ENCODE measurements around the gene NOS1AP.

NOS1AP gene

DNA sequence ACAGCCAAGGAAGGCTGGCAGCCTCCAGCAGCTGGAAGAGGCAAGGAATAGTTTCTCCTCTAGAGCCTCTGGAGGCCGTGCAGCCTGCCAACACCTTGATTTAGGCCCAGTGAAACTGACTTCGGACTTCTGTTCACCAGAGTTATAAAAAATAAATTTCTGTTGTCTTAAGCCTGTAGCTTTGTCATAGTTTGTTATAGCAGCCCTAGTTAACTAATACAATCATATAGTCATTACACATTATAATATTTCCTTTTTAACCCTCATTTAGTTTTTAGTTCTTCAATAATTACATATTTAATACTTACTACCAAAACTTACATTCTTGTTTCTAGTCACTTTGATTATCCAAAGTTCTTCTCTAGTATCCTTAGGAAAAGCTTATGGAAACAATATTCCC, 20.3 kb downstream of the NOS1AP start:
- no peak for DNase-seq (ENCODE audit: low read depth, low spot score)

DNA sequence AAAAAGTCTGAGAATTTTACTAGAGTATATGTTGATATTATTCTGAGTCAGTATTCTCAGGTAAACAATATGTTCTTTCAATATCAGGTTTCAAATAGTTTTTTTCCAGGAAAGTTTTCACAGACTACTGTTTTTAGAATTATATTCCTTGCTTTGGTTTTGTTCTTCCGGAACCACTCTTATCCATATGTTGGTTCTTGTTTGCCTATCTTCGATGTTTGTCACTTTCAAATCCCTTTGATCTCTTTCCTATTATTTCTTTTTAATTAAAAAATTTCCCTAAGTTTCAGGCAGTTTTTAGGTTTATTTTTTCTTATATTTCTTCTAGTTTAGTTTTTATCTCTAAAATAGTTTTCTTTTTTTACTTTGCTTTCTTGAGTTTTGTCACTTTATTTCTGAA, 20.9 kb downstream of the NOS1AP start:
- DNase-seq (ENCODE audit: low read depth, low spot score), result no peak

GRCh38 chr1:162091681-162092524, 22.4 kb downstream of the NOS1AP start:
- DNase-seq (ENCODE audit: low read depth, low spot score), result no peak

DNA sequence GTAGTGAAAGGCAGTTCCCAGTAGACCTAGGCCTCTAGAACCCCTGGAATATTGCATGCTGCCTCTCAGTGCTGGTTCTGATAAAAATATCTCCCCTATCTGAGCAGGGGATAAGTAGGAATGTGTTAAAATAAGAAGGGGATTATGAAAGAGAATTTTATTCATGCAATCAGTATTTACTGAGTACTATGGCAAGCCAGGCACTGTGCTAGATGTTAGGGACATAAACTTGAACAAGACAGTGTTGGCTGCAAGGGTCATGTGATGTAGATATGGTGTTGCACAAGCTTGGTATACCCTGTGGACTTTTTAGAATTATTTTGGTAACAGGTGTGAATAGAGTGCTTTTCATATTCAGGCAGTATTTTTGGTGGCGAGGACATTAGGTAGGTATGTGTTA, 23.6 kb downstream of the NOS1AP start:
- no peak for DNase-seq (ENCODE audit: low read depth, low spot score)

- DNase-seq (ENCODE audit: low read depth, low spot score), result no peak
Measured at GRCh38 chr1:162094271-162094670, 24.8 kb downstream of the NOS1AP start.

DNA sequence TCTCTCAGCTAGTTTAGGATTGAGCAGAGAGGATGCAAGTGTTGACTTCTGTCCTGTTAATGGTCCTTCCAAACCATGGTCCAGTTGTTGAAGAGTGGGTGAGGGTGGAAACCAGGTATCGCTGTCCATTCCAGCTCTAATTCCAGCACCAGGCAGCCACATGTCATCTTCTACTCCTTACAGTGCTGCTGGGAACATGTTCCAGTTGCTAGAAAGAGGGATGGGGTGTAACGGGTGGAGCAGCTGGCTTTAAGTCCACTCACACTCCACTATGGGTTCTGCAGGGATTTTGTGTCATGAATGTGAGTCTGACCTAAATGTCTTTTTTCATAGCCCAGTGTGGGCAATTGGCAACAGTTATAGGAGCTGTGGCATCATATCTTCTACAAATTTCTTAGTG, 25.2 kb downstream of the NOS1AP start:
- DNase-seq (ENCODE audit: low read depth, low spot score), result no peak

GRCh38 chr1:162107911-162108310, 38.4 kb downstream of the NOS1AP start:
- no peak for DNase-seq (ENCODE audit: low read depth, low spot score)

- no peak for DNase-seq (ENCODE audit: low read depth, low spot score)
Measured at GRCh38 chr1:162108426-162108825, 38.9 kb downstream of the NOS1AP start.

- DNase-seq (ENCODE audit: low read depth, low spot score), result no peak
Measured at GRCh38 chr1:162110910-162111309, 41.4 kb downstream of the NOS1AP start.

DNA sequence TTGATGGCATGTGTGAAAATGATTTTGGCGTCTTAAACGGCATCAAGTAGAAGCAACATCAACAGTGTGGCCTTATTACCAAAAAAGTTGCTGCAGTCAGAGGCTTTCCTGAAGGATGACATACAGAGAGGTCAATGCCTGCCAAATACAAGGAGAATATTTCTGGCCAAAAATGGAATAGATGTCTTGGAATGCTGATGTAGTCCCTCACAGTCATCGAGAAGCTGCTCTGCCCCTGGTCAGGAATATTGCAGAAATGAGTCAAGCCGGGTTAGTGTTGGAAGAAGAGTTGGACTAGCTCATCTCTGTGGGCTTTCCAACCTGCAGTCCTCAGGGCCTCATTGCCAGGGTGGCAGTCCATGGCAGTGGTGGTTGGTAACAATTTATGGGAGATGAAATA, 42.1 kb downstream of the NOS1AP start:
- DNase-seq (ENCODE audit: low read depth, low spot score), result no peak

DNA sequence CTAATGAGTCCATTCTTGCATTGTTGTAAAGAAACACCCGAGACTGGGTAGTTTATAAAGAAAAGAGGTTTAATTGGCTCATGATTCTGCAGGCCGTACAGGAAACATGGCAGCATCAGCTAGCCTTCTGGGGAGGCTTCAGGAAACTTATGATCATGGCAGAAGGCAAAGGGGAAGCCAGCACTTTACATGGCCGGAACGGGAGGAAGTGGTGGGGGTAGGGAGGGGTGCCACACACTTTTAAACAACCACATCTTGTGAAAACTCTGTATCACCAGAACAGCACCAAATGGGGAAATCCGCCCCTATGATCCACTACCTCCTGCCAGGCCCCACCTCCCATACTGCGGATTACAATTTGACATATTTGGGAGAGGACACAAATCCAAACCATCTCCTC, 43.9 kb downstream of the NOS1AP start:
- DNase-seq (ENCODE audit: low read depth, low spot score), result no peak

DNA sequence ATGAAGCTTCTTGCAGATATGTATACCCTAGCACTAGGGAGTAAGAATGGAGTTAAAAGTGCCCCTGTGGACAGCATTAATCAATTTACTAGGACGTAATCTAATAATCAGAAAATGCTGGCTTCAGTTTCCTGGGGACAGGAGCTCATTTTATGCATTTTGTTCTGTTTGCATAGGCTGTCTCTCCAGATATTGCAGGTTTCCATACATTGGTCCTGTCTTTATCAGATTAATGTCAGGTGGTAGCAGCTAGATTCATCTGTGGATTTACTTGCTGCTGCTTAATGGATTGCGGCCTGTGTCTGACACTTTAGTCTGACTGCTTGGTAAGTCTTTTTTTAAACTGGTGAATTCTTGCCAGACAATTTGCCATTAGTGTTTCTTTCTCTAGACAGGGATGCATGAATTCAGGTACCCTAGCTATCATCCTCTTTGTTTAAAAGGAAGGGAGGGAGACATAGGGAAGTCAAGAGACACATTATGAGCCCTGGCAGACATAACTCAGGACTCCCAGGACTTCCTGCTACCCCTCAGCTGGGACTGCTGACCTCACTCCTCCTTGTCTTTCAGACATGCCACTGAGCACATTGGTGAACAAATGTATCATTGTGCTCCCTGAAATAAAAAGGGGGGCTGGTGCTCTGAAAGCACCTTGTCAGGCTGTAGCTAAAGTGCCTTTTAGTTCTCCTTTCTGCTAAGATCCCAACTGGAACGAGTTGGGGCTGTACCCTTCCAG, 47.7 kb downstream of the NOS1AP start:
- DNase-seq (ENCODE audit: low read depth, low spot score), result no peak

DNA sequence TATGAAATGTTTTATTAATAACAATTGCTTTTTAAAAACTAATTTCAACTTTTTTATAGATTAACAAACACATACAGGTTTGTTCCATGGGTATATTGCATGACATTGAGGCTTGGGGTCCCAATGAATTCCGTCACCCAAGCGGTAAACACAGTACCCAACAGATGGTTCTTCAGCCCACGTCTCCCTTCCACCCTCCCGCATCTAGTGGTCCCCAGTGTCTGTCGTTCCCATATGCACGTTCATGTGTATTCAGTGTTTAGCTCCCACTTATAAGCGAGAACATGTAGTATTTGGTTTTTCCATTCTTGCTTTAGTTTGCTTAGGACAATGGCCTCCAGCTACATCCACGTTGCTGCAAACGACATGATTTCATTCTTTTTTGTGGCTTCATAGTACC, 48.6 kb downstream of the NOS1AP start:
- DNase-seq (ENCODE audit: low read depth, low spot score), result no peak

DNA sequence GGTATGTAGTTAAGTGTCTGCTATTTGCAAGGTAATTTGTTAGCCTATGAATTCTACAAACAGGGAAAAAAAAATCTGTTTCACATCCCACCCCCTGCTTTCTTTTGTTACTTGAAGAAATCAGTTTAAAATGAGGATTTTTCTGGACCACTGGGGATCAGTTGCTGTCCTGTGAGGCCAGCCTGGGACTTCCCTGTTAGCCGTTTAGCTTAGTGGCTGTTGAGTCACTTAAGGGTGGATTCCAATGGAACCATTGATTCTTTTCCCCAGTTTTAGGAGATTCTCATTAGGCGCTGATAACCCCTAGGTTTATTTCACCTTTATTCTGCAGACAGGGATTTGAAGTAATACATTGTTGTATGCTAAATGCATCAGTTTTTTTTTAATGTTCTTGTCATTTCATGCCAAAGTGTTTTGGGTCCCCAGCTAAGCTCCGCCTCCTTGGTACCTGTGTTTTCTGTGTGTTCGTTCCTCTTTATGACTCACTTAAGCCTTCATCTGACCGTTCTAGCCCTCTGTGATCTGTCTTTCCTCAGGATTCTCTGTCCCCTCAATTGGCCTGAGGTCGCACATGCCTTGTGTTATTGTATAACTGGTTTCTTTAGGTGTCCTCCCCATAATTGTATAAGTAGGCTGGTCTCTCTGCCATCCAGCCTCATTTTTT, 59.3 kb downstream of the NOS1AP start:
- no peak for DNase-seq (ENCODE audit: low read depth, low spot score)

- no peak for DNase-seq (ENCODE audit: low read depth, low spot score)
Measured at GRCh38 chr1:162130308-162130707, 60.8 kb downstream of the NOS1AP start.

DNA sequence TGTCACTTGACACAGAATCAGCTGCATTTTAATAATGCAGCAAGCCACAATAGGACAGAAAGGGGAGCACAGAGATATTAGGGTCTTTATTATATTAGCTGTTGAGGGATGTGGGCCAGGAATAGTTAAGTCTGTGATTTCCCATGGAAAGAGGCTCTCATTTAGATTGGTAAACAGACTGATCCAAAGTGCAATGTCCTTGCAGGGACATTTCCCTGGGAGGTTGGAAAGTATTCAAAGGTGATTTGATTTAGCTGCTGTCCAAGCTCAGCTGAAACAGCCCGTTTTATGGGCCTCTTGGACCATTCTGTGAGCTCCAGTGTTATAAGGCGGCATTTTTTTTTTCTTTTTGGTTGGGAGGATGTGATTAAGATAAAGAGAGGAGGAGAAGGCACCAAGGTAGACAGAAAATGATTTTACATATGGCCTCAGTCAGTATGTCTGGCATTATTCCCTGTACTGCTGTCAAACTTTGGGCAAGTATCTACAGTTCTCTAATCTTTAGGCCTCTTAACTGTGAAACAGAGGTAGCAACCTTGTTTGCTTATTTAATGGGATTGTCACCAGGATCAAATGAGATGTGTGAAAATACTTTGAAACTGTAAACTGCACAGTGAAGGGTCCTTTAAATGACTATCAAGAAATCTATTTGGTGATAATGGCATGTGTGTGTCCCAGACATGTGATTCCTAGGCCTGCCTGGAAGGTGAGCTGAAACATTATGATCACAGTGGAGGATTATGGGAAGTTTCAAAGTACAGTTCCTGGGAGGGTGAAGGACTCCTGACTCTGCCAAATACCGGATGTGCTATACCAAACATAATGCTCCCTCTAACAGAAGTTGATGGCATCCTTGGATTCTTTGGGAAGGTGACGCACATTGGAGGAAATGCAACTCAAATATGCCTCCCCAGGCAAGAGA, 62.2 kb downstream of the NOS1AP start:
- DNase-seq (ENCODE audit: low read depth, low spot score), result no peak

- DNase-seq (ENCODE audit: low read depth, low spot score), result no peak
Measured at GRCh38 chr1:162133566-162133965, 64.1 kb downstream of the NOS1AP start.

DNA sequence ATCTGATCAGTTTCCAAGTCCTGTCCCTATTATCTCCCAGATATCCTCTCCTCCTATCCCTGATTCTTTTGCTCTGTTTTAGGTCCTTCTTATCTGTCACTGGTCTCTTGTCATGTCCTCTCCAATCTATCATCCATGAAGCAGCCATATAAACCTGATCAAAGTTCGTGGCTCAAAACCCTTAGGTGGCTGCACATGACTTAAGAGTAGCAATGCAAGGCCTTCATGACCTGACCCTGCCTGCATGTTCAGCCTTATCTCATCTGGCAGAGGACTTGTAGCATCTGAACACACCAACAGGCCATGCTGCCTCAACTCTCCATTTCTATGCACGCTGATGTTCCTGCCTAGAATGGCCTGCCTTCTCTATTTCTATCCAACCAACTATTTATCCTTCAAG, 65.2 kb downstream of the NOS1AP start:
- DNase-seq (ENCODE audit: low read depth, low spot score), result no peak

DNA sequence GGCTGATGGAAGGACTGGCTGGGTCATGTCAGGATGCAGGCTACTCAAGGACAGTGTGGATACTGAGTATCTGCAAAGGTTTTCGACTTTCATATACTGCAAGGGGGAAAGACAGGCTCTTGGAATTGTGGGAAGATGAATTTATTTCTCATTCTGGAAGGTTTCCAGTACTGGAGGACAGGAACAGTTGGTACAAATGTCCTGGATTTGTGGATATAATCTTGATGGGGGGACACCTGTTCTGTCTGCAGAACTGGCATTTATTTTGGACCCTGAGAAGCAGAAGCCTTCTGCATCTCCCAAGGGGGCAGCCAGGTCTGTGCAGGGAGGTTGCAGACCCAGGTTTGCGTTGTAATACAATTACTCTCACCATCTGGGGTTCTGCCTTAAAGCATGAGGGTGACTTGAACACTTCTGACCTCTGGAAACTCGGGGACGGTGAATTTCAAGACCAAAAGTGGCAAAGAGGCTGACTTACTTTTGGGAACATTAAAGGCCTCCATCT, 65.8 kb downstream of the NOS1AP start:
- no peak for DNase-seq (ENCODE audit: low read depth, low spot score)

DNA sequence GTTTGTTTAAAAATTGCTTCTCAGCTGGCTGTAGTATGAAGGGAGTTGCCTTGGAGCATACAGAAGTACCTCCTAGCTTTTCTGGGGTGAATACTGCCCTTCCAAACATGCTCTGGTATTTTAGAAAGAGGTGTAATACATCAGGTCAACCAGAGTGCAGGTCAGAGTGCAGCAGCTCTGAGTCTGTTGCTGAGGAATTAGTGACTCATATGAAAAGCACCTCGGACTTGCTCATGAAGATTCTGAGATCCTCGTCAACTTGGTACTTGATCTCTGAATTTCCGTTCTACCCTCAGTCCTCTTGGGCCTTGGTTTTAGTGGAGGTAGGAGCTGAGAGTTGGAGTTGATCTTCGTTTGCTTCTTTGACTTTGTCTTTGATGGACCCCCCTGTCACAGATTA, 67.3 kb downstream of the NOS1AP start:
- DNase-seq (ENCODE audit: low read depth, low spot score), result no peak

Data from smooth muscle cell of the brain vasculature (primary cell).